SIG-M5 (cell line): Measurements from ENCODE around the gene RNF157.
"Not testable (repeated sequence)": the region's sequence is repeated elsewhere in the genome, so short reads cannot be mapped to it uniquely, and the experiment has no call there.

Experiments used
- DNase-seq: peaks from one replicate; lab custom pipeline; 2025; lab: John Stamatoyannopoulos, UW

RNF157 gene

GRCh38 chr17:76254275-76254674 is 14.0 kb upstream of the RNF157 start:
- no peak for DNase-seq

GRCh38 chr17:76253841-76254240 is 13.5 kb upstream of the RNF157 start:
- DNase-seq: no peak

GRCh38 chr17:76252967-76253766 is 12.9 kb upstream of the RNF157 start:
- DNase-seq: not testable (repeated sequence)

GRCh38 chr17:76252040-76252954 is 12.0 kb upstream of the RNF157 start:
- peak; percentile 63 for DNase-seq

- DNase-seq: no peak
Measured at GRCh38 chr17:76251478-76252039, 11.3 kb upstream of the RNF157 start.

GRCh38 chr17:76250141-76250540 is 9.8 kb upstream of the RNF157 start:
- no peak for DNase-seq

GRCh38 chr17:76248013-76248782 is 7.9 kb upstream of the RNF157 start:
- no peak for DNase-seq

- DNase-seq: no peak
Measured at GRCh38 chr17:76247304-76247703, 7.0 kb upstream of the RNF157 start.

- DNase-seq: peak; percentile 94
Measured at GRCh38 chr17:76246080-76247066, 6.1 kb upstream of the RNF157 start.

GRCh38 chr17:76244721-76245120 is 4.4 kb upstream of the RNF157 start:
- DNase-seq: not testable (repeated sequence)

GRCh38 chr17:76243826-76244679 is 3.8 kb upstream of the RNF157 start:
- DNase-seq: no peak

GRCh38 chr17:76241691-76242255 is 1.5 kb upstream of the RNF157 start:
- DNase-seq: no peak

- DNase-seq: no peak
Measured at GRCh38 chr17:76241204-76241538, 878 bp upstream of the RNF157 start.

GRCh38 chr17:76239538-76240274 is 587 bp downstream of the RNF157 start:
- DNase-seq: no peak

GRCh38 chr17:76238847-76239537 is 1.3 kb downstream of the RNF157 start:
- no peak for DNase-seq

GRCh38 chr17:76237859-76238313 is 2.4 kb downstream of the RNF157 start:
- DNase-seq: no peak

- DNase-seq: no peak
Measured at GRCh38 chr17:76236603-76237002, 3.7 kb downstream of the RNF157 start.

- DNase-seq: no peak
Measured at GRCh38 chr17:76235883-76236282, 4.4 kb downstream of the RNF157 start.
